K562 (cell line): Measurements from ENCODE around the gene PPP6R3. TPM values are rescaled to one million over a fixed set of nuclear protein-coding genes. Genes with fewer than 3 reads are reported as not detected.
A peak's percentile ranks its signal among the peaks of the same experiment; 100 is the strongest.

Experiments
- ATAC-seq: fragments of 200-7000 bp; cut with Tn5 transposase; 3 replicates; pipeline ENCODE4 v1.9.1; 2020; ENCODE audit warnings: moderate library complexity
- BruUV-seq: library from RNA; stranded (reverse); fragments of 400-500 nt; replicated peaks from 2 replicates; lab custom pipeline; 2021; lab: Mats Ljungman, UMichigan
- CTCF ChIA-PET: fragments of 300-600 bp; formaldehyde crosslinking; extraction: SDS; loops from one replicate; lab custom pipeline; 2021; ENCODE audit warnings: low intra/inter-chr PET ratio; lab: Yijun Ruan, JAX
- POLR2A ChIA-PET: fragments of 300-600, 350-650 bp; sonication (Branson Sonifier 250); formaldehyde crosslinking; extraction: SDS; loops from one replicate; lab custom pipeline; 2021; ENCODE audit warnings: antibody characterized with exemption, inconsistent platforms; lab: Yijun Ruan, JAX
- DNase-seq, 4 experiments: peaks; one replicate each; pipeline versions ENCODE4 v3.0.0 to v3.0.0-alpha.2; 2011 to 2018; ENCODE audit warnings: low spot score in 3 of 4, mixed read lengths in 3 of 4; ENCODE audit errors: extremely low read depth in 1 of 4
- FAIRE-seq: peaks from 2 replicates; lab custom pipeline; 2011; peaks lifted over from hg19 to GRCh38; lab: Jason Lieb, UNC
- H2AFZ ChIP-seq: 2 replicates; pipeline ENCODE4 v1.6.0; 2011; ENCODE audit warnings: low read depth, low read length, control low read depth, inconsistent platforms
- H3K27ac ChIP-seq: fragments of 200-600 bp; 3 replicates; pipeline ENCODE4 v1.8.0; 2011; ENCODE audit warnings: low read depth, mild to moderate bottlenecking, control low read depth, inconsistent platforms, low read length, moderate library complexity, mixed read lengths; ENCODE audit errors: extremely low read depth
- H3K27me3 ChIP-seq, 2 experiments: fragments of 300-600 bp in 1 of 2; 2 replicates in 1 of 2; 3 replicates in 1 of 2; pipeline versions ENCODE4 v1.6.0 to v1.8.0; 2011; ENCODE audit warnings: inconsistent platforms in 2 of 2, low read length in 2 of 2, mild to moderate bottlenecking in 1 of 2, mixed read lengths in 1 of 2, moderate library complexity in 1 of 2; ENCODE audit not compliant: control insufficient read depth in 2 of 2, insufficient read depth in 2 of 2
- H3K36me3 ChIP-seq: fragments of 300-600 bp; 3 replicates; pipeline ENCODE4 v1.8.0; 2011; ENCODE audit warnings: mild to moderate bottlenecking, low read length, inconsistent platforms; ENCODE audit not compliant: control insufficient read depth, insufficient read depth
- H3K4me1 ChIP-seq, 2 experiments: fragments of 200-600 bp in 1 of 2; replicated peaks in 1 of 2; 2 replicates in 1 of 2; 3 replicates in 1 of 2; pipeline versions ENCODE4 v1.5.1 to v1.8.0; 2011; ENCODE audit warnings: inconsistent platforms in 2 of 2, low read length in 2 of 2, mild to moderate bottlenecking in 1 of 2, mixed read lengths in 1 of 2, moderate library complexity in 1 of 2; ENCODE audit not compliant: control insufficient read depth in 2 of 2, insufficient read depth in 2 of 2
- H3K4me2 ChIP-seq: 2 replicates; pipeline ENCODE4 v1.6.1; 2011; ENCODE audit warnings: low read length, control low read depth, inconsistent platforms, mixed read lengths; ENCODE audit not compliant: insufficient read depth
- H3K4me3 ChIP-seq: fragments of 200-600 bp; sonication (generic), shearing (Covaris generic); 2 replicates; pipeline ENCODE4 v1.5.1; 2016; ENCODE audit warnings: control low read depth, inconsistent platforms
- H3K79me2 ChIP-seq: fragments of 200-600 bp; 3 replicates; pipeline ENCODE4 v1.8.0; 2011; ENCODE audit warnings: low read length, inconsistent platforms; ENCODE audit not compliant: control insufficient read depth, insufficient read depth
- H3K9ac ChIP-seq, 2 experiments: 2 replicates each; pipeline versions ENCODE4 v1.6.0 to v1.6.1; 2011; ENCODE audit warnings: low read depth in 2 of 2, low read length in 2 of 2, control low read depth in 1 of 2, inconsistent platforms in 1 of 2, mild to moderate bottlenecking in 1 of 2, mixed read lengths in 1 of 2; ENCODE audit not compliant: insufficient read depth in 1 of 2
- H3K9me1 ChIP-seq: one replicate; pipeline ENCODE4 v1.6.0; 2011; ENCODE audit warnings: inconsistent platforms, mild to moderate bottlenecking, low read length, moderate library complexity; ENCODE audit not compliant: control insufficient read depth, insufficient read depth
- H3K9me3 ChIP-seq: replicated peaks from 2 replicates; pipeline ENCODE4 v1.5.1; 2011; ENCODE audit warnings: low read depth, low read length, inconsistent platforms; ENCODE audit not compliant: control insufficient read depth, insufficient read depth
- H4K20me1 ChIP-seq: replicated peaks from 2 replicates; pipeline ENCODE4 v1.6.1; 2011; ENCODE audit warnings: low read length, inconsistent platforms, mixed read lengths; ENCODE audit not compliant: control insufficient read depth, insufficient read depth
- PCBP1 ChIP-seq: fragments of 200-400 bp; formaldehyde crosslinking; IDR thresholded peaks from 2 replicates; pipeline ENCODE4 v1.6.1; 2018; ENCODE audit warnings: mild to moderate bottlenecking, low read depth, low read length; ENCODE audit not compliant: poor library complexity, severe bottlenecking
- RBM39 ChIP-seq: fragments of 200-400 bp; formaldehyde crosslinking; optimal IDR thresholded peaks from 2 replicates; pipeline ENCODE3; 2018; ENCODE audit warnings: low read depth, low read length
- THRA ChIP-seq: fragments of 450-650 bp; IDR thresholded peaks from 2 replicates; pipeline ENCODE4 v1.6.1; 2017; ENCODE audit warnings: mild to moderate bottlenecking, moderate library complexity
- WGBS: fragments of 100-300 bp; shearing (Covaris generic); methylation state at CpG from one replicate; pipeline ENCODE4 v1.1.6; 2016; ENCODE audit warnings: low coverage, mixed read lengths; ENCODE audit not compliant: insufficient coverage; ENCODE audit errors: missing lambda C conversion rate; 5-methylcytosine and 5-hydroxymethylcytosine counted together
- in situ Hi-C: fragments of 300-500 bp; cut with MboI; formaldehyde crosslinking; loops from 4 replicates; pipeline ENCODE4 v1.15.0; 2018; ENCODE audit warnings: inconsistent platforms, mixed read lengths
- intact Hi-C: fragments of 100-400 bp; cut with micrococcal nuclease; formaldehyde crosslinking; loops from 2 replicates; pipeline ENCODE4 v1.14.2; 2022
- polyA plus RNA-seq, 8 experiments: library from polyadenylated mRNA; depleted of rRNA in 4 of 8; stranded (reverse) in 5 of 8; unstranded in 3 of 8; fragments of >200 nt; fragmentation: Nextera tagmentation in 2 of 8; fragmentation: Illumina TruSeq in 1 of 8; extraction: Ambion mirVana in 2 of 8; extraction: Trizol in 1 of 8; gene quantifications; 2 replicates each; pipeline versions ENCODE4 v1.2.1 to v1.2.3, GENCODE V29; 2011 to 2014; ENCODE audit warnings: inconsistent platforms in 1 of 8, missing spikeins in 1 of 8
- total RNA-seq, 7 experiments: library from RNA; depleted of rRNA in 6 of 7; stranded (reverse); fragments of >200 nt in 6 of 7; fragmentation: Illumina TruSeq in 2 of 7; extraction: Trizol in 2 of 7; gene quantifications; 2 replicates each; pipeline versions ENCODE4 v1.2.1 to v1.2.3, GENCODE V29; 2011 to 2021; ENCODE audit warnings: low replicate concordance in 1 of 7

The PPP6R3 gene
- total and polyA plus RNA-seq, 9 of the 15 experiments (the other 6 are each of a cell fraction or from before 2014, with no cell fraction given) = 20.3 to 117 (median 80.6) TPM

- Histone ChIP-seq H3K9me1 (peaks cover 4% of the 10 kb centered on the region), H3K4me2 (no peak overlapping the region), H3K9ac (no peak overlapping the region), H4K20me1 (peaks cover 5% of the 10 kb centered on the region; the same call in 1 of the 2 replicates), H3K4me1 (0 out of 5 replicates have a peak, but pooled peaks cover 0 to 3% of the 10 kb centered on the region in 2 experiments), H2AFZ (no peak overlapping the region), H3K27me3 (no peaks in the 10 kb centered on the region), H3K9me3 (no peaks in the 10 kb centered on the region), H3K36me3 (peaks cover 87% of the 10 kb centered on the region), H3K27ac (no peak overlapping the region), H3K4me3 (no peak overlapping the region), H3K79me2 (peaks cover 27% of the 10 kb centered on the region; the same call in 1 of the 3 replicates)
- ChIA-PET CTCF (no interaction called here), POLR2A (interaction anchor here (1.4 kb wide), 1 partner anchor 17 kb away, joined by 3 read pairs; no protein-coding TSS in a partner anchor)
- WGBS = 80% methylated on average over 6 of the region's 8 CpGs
- DNase-seq (peak in 3 of 4 experiments; percentile 16 to 24 (median 19)), ATAC-seq (no peak; the same call in 2 of the 3 replicates), FAIRE-seq (no peak)
- BruUV-seq = no TSS peak
- in situ Hi-C loops (no loop called here), intact Hi-C loops (no loop called here)
- TF ChIP-seq RBM39 (no peak), PCBP1 (no peak)
Measured at GRCh38 chr11:68541991-68542390, 81.4 kb downstream of the PPP6R3 start.

- Histone ChIP-seq H3K4me3 (no peak overlapping the region), H3K79me2 (peaks cover 29% of the 10 kb centered on the region; the same call in 1 of the 3 replicates), H2AFZ (no peak overlapping the region), H3K9ac (no peak overlapping the region), H3K9me3 (no peaks in the 10 kb centered on the region), H3K27me3 (no peaks in the 10 kb centered on the region), H3K9me1 (peaks cover 4% of the 10 kb centered on the region), H3K36me3 (peaks cover 90% of the 10 kb centered on the region), H3K4me2 (no peak overlapping the region), H4K20me1 (peaks cover 5% of the 10 kb centered on the region; the same call in 1 of the 2 replicates), H3K27ac (no peak overlapping the region), H3K4me1 (0 out of 5 replicates have a peak, but pooled peaks cover 0 to 3% of the 10 kb centered on the region in 2 experiments)
- ChIA-PET CTCF (no interaction called here), POLR2A (interaction anchor here (1.0 to 1.4 kb wide), 2 partner anchors 8 to 17 kb away, joined by 3 read pairs; no protein-coding TSS in a partner anchor)
- no TSS peak for BruUV-seq
- ATAC-seq (no peak), DNase-seq (no peak), FAIRE-seq (no peak)
- in situ Hi-C loops = no loop called here
- no peak for TF ChIP-seq THRA
- WGBS = 98% methylated on average over 5 of the region's 5 CpGs
- intact Hi-C loops = no loop called here
Measured at GRCh38 chr11:68542617-68543016, 82.1 kb downstream of the PPP6R3 start.
